ENCODE data around the gene G6PC3.

The G6PC3 gene

DNA sequence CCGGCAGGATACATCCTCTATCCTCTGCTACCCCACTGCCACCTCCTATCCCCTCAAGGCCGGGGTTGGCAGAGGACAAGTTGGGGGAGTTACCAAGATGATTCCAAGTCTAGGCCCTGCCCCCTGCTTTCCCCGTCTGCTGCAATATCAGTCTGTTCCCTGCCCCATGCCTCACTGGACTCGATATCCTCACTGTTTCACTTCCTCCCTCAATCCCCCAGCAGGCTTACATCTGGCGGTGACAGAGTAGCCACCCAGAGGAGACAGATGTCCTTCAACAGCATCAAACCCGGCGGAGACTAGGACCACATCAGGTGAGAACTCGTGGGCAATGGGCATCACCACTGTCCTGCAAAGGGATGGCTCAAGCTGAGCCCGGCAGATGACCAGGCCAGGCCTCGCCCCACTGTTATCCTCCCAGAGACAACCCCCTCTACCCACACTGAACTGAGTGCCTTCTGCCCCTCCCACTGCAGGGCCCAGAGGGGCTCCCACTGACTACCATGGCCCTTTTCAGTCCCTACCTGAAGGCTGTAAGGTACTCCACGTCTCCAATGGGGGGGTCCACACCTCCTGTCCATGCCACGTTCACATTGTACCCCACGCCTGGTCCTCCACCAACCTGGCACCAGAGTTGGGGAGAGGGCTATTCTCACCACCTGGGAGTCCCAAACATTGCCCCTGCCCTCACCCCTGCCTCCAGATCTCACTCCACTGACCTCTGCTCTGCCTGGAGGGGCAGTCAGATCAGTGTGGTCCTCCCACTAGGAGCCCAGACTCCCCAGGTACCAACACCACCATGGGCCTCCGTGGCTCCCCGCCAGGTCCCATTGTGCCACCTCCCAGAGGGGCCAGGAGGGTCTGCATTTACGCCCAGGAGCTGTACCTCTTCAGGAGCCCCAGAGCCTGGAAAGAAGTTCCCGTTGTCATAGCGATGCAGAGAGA, 9.6 kb downstream of the G6PC3 start:
- TF ChIP-seq YY1 (IDR thresholded peaks at IDR 0.05; ENCODE audit: low read depth) = no peak
- TF ChIP-seq, protein P1, sequence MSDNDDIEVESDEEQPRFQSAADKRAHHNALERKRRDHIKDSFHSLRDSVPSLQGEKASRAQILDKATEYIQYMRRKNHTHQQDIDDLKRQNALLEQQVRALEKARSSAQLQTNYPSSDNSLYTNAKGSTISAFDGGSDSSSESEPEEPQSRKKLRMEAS (IDR thresholded peaks at IDR 0.05) = no peak
- TF ChIP-seq EP300 (IDR thresholded peaks at IDR 0.05; ENCODE audit: borderline replicate concordance) = no peak
- no peak for TF ChIP-seq FOXM1 (IDR thresholded peaks at IDR 0.05; ENCODE audit: borderline replicate concordance, low read depth)
- no peak for TF ChIP-seq CEBPB (IDR thresholded peaks at IDR 0.05)
- no peak for TF ChIP-seq TAF1 (IDR thresholded peaks at IDR 0.05; ENCODE audit: low read depth)
- no peak for TF ChIP-seq RAD21 (IDR thresholded peaks at IDR 0.05; ENCODE audit: low read depth)
- TF ChIP-seq CREB1 (IDR thresholded peaks at IDR 0.05; ENCODE audit: low read depth) = no peak

- no peak for TF ChIP-seq NFIC (IDR thresholded peaks at IDR 0.05)
- TF ChIP-seq EP300 (IDR thresholded peaks at IDR 0.05; ENCODE audit: borderline replicate concordance) = no peak
- TF ChIP-seq, protein P2, sequence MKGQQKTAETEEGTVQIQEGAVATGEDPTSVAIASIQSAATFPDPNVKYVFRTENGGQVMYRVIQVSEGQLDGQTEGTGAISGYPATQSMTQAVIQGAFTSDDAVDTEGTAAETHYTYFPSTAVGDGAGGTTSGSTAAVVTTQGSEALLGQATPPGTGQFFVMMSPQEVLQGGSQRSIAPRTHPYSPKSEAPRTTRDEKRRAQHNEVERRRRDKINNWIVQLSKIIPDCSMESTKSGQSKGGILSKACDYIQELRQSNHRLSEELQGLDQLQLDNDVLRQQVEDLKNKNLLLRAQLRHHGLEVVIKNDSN (IDR thresholded peaks at IDR 0.05) = no peak
- TF ChIP-seq EGR1 (IDR thresholded peaks at IDR 0.05) = no peak
- TF ChIP-seq ZBTB7A (IDR thresholded peaks at IDR 0.05; ENCODE audit: low read depth) = no peak
- TF ChIP-seq TEAD4 (IDR thresholded peaks at IDR 0.05) = no peak
- TF ChIP-seq FOXM1 (IDR thresholded peaks at IDR 0.05; ENCODE audit: borderline replicate concordance, low read depth) = no peak
- TF ChIP-seq CEBPB (IDR thresholded peaks at IDR 0.05) = no peak
- no peak for TF ChIP-seq RAD21 (IDR thresholded peaks at IDR 0.05; ENCODE audit: low read depth)
- TF ChIP-seq, protein P3, sequence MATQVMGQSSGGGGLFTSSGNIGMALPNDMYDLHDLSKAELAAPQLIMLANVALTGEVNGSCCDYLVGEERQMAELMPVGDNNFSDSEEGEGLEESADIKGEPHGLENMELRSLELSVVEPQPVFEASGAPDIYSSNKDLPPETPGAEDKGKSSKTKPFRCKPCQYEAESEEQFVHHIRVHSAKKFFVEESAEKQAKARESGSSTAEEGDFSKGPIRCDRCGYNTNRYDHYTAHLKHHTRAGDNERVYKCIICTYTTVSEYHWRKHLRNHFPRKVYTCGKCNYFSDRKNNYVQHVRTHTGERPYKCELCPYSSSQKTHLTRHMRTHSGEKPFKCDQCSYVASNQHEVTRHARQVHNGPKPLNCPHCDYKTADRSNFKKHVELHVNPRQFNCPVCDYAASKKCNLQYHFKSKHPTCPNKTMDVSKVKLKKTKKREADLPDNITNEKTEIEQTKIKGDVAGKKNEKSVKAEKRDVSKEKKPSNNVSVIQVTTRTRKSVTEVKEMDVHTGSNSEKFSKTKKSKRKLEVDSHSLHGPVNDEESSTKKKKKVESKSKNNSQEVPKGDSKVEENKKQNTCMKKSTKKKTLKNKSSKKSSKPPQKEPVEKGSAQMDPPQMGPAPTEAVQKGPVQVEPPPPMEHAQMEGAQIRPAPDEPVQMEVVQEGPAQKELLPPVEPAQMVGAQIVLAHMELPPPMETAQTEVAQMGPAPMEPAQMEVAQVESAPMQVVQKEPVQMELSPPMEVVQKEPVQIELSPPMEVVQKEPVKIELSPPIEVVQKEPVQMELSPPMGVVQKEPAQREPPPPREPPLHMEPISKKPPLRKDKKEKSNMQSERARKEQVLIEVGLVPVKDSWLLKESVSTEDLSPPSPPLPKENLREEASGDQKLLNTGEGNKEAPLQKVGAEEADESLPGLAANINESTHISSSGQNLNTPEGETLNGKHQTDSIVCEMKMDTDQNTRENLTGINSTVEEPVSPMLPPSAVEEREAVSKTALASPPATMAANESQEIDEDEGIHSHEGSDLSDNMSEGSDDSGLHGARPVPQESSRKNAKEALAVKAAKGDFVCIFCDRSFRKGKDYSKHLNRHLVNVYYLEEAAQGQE (IDR thresholded peaks at IDR 0.05; ENCODE audit: low read depth) = no peak
- no peak for TF ChIP-seq TCF12 (IDR thresholded peaks at IDR 0.05; ENCODE audit: low read depth)
- no peak for TF ChIP-seq TAF1 (IDR thresholded peaks at IDR 0.05; ENCODE audit: low read depth)
- TF ChIP-seq, protein P1 (IDR thresholded peaks at IDR 0.05) = no peak
- TF ChIP-seq CREB1 (IDR thresholded peaks at IDR 0.05; ENCODE audit: low read depth) = no peak
- no peak for TF ChIP-seq YY1 (IDR thresholded peaks at IDR 0.05; ENCODE audit: low read depth)
Measured at GRCh38 chr17:44081681-44082080, 11.1 kb downstream of the G6PC3 start.

DNA sequence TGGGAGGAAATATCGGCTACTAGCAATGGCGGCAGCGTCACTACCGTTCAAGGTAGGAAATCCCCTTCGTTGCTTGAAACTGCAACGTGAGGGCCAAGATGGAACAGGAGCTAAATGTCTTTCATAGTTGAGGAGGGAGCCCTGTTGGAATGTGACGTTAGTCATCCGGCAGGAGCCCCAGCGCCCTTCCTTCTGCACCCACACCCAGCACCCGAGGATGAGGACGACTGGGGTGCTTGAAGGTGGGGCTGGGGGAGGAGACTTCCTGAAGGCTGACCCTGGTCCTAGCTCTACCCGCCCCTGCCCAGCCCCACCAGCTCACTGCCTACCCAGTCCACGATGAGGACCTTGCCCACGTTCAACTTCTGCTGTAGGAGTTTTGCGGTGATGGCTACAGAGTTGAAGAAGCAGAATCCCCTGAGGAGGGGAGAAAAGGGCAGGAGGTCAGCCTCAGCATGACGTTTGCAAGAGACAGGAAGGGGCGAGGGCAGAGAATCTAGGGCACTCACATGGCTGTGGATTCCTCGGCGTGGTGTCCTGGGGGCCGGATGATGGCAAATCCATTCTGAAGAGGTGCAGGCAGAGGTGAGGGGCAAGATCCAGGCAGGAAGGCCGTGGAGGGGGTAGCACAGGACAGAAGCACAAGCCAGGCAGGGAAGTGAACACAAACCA, 11.9 kb downstream of the G6PC3 start:
- TF ChIP-seq CEBPB (IDR thresholded peaks at IDR 0.05) (no peak), YY1 (IDR thresholded peaks at IDR 0.05; ENCODE audit: low read depth) (no peak), EP300 (IDR thresholded peaks at IDR 0.05; ENCODE audit: borderline replicate concordance) (no peak), EGR1 (IDR thresholded peaks at IDR 0.05) (no peak), NFIC (IDR thresholded peaks at IDR 0.05) (no peak), TEAD4 (IDR thresholded peaks at IDR 0.05) (no peak), TAF1 (IDR thresholded peaks at IDR 0.05; ENCODE audit: low read depth) (no peak), CREB1 (IDR thresholded peaks at IDR 0.05; ENCODE audit: low read depth) (no peak), FOXM1 (IDR thresholded peaks at IDR 0.05; ENCODE audit: borderline replicate concordance, low read depth) (no peak), TCF12 (IDR thresholded peaks at IDR 0.05; ENCODE audit: low read depth) (no peak), ZBTB7A (IDR thresholded peaks at IDR 0.05; ENCODE audit: low read depth) (no peak)
- TF ChIP-seq, protein P1 (IDR thresholded peaks at IDR 0.05) = no peak
- TF ChIP-seq, protein P3 (IDR thresholded peaks at IDR 0.05; ENCODE audit: low read depth) = no peak

- TF ChIP-seq EGR1 (IDR thresholded peaks at IDR 0.05) = no peak
- TF ChIP-seq, protein P1 (IDR thresholded peaks at IDR 0.05) = peak; percentile 25; the same call in 1 of the 2 replicates
- peak; percentile 90 for TF ChIP-seq RAD21 (IDR thresholded peaks at IDR 0.05; ENCODE audit: low read depth)
Measured at GRCh38 chr17:44083250-44083849, 12.8 kb downstream of the G6PC3 start.

- peak; percentile 38; the same call in 1 of the 2 replicates for TF ChIP-seq RAD21 (IDR thresholded peaks at IDR 0.05; ENCODE audit: low read depth)
- TF ChIP-seq CREB1 (IDR thresholded peaks at IDR 0.05; ENCODE audit: low read depth) = no peak
- no peak for TF ChIP-seq FOXM1 (IDR thresholded peaks at IDR 0.05; ENCODE audit: borderline replicate concordance, low read depth)
Measured at GRCh38 chr17:44084131-44084538, 13.6 kb downstream of the G6PC3 start.
